GM12874 (cell line): ENCODE results near the gene PNPLA3.

Experiments used
- CTCF ChIP-seq: IDR thresholded peaks from 2 replicates; pipeline ENCODE4 v1.5.1; 2011; ENCODE audit warnings: low read depth, mild to moderate bottlenecking, control low read depth, low read length, moderate library complexity; ENCODE audit not compliant: insufficient read depth

The PNPLA3 gene

GRCh38 chr22:43921370-43921769 lies 2.2 kb upstream of the PNPLA3 start:
- no peak for TF ChIP-seq CTCF

- no peak for TF ChIP-seq CTCF
These were observed 1.5 kb upstream of the PNPLA3 start for GRCh38 chr22:43922123-43922522.

- TF ChIP-seq CTCF = no peak
These were observed 414 bp upstream of the PNPLA3 start for GRCh38 chr22:43923191-43923590.

GRCh38 chr22:43924877-43925276 lies 1.3 kb downstream of the PNPLA3 start:
- no peak for TF ChIP-seq CTCF

- TF ChIP-seq CTCF = no peak
These were observed 2.1 kb downstream of the PNPLA3 start for GRCh38 chr22:43925433-43926348.

- no peak for TF ChIP-seq CTCF
These were observed 2.7 kb downstream of the PNPLA3 start for GRCh38 chr22:43926349-43926710.

GRCh38 chr22:43928468-43928867 lies 4.9 kb downstream of the PNPLA3 start:
- no peak for TF ChIP-seq CTCF
